Inflammatory macrophage treated with lipopolysaccharide for 4 hours (primary cell): ENCODE measurements around the gene PDE8A.
"Not testable (repeated sequence)": the region's sequence is repeated elsewhere in the genome, so short reads cannot be mapped to it uniquely, and the experiment has no call there.

Source experiments
- DNase-seq: peaks from one replicate; pipeline ENCODE4 v3.0.0-alpha.2; 2020

Gene PDE8A

DNA sequence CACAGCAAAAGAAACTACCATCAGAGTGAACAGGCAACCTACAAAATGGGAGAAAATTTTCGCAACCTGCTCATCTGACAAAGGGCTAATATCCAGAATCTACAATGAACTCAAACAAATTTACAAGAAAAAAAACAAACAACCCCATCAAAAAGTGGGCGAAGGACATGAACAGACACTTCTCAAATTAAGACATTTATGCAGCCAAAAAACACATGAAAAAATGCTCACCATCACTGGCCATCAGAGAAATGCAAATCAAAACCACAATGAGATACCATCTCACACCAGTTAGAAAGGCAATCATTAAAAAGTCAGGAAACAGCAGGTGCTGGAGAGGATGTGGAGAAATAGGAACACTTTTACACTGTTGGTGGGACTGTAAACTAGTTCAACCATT, 30.1 kb downstream of the PDE8A start:
- not testable (repeated sequence) for DNase-seq

- no peak for DNase-seq
Measured at GRCh38 chr15:85013785-85014184, 32.1 kb downstream of the PDE8A start.

DNA sequence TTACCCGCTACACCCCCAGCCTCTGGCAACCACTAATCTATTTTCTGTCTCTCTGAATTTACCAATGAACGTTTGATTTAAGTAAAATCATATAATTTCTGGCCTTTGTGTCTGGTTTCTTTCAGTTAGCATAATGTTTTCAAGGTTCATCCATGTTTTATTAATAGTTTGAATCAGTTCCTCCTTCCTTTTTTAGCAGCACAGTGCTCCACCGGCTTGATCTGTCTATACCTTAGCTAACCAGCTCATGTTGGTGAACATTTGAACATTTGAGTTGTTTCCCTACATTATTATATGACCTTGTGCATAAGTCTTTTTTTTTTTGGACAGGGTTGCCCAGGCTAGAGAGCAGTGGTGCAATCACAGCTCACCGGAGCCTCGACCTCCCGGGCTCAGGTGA, 33.3 kb downstream of the PDE8A start:
- no peak for DNase-seq

- no peak for DNase-seq
Measured at GRCh38 chr15:85016275-85016674, 34.6 kb downstream of the PDE8A start.

DNA sequence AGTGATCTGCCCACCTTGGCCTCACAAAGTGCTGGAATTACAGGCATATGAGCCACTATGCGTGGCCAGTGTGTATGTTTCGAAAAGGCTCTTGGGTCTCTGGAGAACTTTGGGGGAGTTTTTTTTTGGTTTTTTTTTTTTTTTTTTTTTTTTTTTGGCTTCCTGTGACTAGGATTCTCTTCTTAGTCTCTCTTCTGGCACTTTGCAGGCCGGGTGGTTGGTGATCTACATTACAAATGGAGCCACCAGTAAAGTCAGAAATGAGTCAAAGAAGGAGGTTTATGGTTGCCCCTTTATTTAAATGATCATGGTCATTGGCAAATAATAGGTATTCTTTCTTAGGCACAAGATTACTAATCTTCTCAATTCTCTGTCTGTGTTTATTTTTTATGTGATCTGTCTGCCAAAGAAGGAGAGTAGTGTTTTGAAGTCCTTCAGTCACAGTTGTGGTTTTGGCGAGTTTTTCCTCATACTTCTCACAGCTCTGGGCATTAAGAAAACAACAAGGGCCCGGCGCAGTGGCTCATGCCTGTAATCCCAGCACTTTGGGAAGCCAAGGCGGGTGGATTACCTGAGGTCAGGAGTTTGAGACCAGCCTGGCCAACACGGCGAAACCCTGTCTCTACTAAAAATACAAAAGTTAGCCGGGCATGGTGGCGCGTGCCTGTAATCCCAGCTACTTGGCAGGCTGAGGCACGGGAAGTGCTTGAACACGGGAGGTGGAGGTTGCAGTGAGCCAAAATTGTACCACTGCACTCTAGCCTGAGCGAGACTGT, 38.3 kb downstream of the PDE8A start:
- DNase-seq = no peak

- no peak for DNase-seq
Measured at GRCh38 chr15:85021409-85021808, 39.8 kb downstream of the PDE8A start.

DNA sequence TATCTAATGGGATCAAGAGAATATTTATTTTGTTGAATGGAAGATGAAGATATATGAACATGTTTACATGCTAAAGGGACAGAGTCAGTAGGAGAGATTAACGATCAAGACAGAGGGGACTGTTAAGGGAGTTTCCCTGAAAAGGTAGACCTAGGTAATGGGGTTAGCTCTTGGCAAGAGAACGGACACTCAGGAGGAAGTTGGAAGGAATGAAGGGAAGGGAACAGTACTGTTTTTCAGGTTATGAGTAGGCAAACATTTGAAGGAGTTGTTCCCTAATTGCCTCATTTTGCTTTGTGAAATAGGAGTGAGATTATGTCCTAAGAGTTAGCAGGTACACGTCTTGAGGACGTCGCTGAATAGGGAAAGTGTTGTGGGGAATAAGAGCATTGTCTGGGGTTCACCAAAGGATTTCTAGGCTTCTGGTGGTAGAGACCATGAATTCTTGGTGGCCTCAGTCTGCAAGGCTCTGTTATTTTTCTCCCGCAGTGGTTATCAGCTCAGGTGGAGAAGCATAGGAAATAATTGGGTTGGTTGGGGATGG, 41.3 kb downstream of the PDE8A start:
- no peak for DNase-seq

DNA sequence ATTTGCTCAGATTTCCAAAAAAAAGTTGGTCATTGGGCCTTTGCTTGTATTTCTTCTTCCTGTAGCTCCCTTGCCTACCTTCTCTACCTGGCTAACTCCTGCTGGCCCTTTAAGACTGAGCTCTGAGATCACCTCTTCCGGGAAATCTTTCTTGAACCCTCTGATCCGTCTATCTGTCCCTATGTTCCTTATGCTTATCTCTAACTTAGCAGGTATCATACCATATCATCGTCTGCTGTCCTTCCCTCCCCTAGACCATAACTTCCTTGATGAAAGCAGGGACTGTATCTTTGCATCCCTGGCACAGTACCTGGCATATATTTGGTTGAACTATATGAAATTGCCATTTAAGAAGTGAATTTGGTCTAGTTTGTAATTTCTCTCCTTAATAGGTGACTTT, 42.3 kb downstream of the PDE8A start:
- no peak for DNase-seq

GRCh38 chr15:85024509-85025336, 43.1 kb downstream of the PDE8A start:
- DNase-seq = peak; percentile 49

DNA sequence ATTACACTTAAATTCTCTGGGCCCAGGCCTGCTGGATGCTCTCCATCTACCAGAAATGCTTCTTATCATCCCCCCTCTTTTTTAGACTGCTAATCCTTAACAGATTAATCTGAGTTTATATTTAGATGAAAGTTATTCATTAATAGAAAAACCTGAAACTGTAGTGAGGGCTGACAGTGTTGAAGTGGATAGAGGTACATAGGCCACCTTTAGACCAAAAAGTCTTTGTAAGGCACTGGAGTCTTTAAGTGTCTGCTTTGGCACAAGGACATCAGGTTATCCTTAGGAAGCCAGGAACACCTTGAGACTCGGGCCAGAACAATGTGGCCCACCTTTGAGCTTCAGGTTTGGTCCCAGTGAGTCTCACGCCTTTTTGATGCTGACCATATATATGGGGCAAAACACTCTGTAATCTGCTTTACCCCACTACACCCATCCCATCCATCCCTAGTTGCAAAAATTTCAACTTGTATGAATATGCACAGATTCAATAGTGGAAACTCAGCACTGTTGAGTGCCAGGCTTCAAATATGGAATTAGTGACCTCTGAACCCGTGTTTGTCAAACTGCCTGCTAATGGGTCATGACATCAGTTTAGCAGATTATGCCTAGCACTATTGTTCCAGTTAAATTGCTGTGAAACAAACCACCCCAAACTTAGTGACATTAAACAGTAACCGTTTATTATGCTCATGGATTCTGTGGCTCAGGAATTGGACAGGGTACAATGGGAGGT, 44.0 kb downstream of the PDE8A start:
- DNase-seq = no peak

- peak; percentile 29 for DNase-seq
Measured at GRCh38 chr15:85026304-85027032, 44.8 kb downstream of the PDE8A start.

GRCh38 chr15:85027033-85027380, 45.4 kb downstream of the PDE8A start:
- DNase-seq = no peak

GRCh38 chr15:85027421-85027820, 45.8 kb downstream of the PDE8A start:
- peak; percentile 24 for DNase-seq

GRCh38 chr15:85028416-85028815, 46.8 kb downstream of the PDE8A start:
- DNase-seq = no peak

- no peak for DNase-seq
Measured at GRCh38 chr15:85029221-85029620, 47.6 kb downstream of the PDE8A start.

DNA sequence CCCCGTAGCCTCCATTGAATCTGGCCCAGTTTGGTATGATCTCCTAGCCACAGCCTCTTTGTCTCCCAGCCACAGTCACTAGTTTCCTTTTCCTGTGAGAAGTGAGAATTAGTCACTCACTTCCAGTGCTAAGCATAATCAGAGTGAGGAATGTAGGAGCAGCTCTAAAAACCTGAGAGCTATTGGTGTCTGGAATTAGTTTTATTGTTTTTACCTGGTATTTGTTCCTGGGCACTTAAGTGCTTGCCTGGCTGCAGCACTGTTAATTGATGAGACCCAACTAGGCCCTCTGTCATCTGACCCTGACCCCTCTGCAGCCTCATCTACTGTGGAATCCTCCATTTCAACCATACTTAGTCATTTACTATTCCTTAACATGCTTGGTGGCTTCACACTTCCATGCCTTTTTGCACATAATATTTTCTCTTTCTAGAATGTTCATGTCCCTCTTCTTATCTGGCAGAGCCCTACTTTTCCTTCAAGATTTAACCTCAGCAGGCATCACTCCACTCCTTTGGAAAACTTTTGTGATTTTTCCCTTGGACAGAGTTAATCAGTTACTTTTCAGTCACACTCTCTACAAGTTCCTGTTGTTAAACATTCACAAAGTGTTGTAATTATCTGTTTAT, 48.8 kb downstream of the PDE8A start:
- DNase-seq = peak; percentile 64

DNA sequence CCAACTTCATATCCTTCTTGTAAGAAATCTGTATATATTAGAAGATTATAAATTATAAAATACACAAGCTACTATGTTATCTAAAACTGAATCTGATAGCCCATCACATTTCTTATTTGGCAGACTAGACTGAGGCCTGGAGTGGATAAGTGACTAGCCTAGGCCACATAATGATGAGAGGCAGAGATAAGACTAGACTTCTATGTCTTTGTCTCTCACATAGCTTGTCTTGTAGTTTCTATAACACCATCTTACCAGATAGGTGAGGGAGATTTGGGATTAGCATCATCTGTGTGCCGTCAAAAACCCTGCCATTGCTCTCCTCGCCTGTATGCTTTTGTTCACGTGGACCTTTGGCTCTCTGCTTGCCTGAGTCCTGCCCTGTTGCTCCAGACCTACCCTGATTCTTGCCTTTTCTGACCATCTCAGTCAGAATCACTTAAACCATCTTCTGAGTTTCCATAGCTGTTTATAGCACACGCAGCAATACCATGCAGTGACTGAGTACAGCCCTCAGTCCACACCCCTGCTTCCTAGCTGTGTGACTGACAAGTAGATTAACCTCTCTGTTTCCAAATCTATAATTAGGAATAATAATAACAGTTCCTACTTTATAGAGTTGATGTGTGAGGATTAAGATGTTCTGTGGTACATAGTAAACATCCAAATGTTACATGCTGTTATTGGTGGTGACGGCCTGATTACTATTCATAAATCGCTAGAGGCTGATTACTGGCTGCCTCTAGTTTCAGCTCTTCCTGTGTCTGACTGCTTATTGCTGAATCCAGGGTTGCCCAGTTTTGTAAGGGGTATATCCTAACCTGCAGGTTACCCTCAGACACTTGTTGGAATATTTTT, 49.7 kb downstream of the PDE8A start:
- DNase-seq = no peak

DNA sequence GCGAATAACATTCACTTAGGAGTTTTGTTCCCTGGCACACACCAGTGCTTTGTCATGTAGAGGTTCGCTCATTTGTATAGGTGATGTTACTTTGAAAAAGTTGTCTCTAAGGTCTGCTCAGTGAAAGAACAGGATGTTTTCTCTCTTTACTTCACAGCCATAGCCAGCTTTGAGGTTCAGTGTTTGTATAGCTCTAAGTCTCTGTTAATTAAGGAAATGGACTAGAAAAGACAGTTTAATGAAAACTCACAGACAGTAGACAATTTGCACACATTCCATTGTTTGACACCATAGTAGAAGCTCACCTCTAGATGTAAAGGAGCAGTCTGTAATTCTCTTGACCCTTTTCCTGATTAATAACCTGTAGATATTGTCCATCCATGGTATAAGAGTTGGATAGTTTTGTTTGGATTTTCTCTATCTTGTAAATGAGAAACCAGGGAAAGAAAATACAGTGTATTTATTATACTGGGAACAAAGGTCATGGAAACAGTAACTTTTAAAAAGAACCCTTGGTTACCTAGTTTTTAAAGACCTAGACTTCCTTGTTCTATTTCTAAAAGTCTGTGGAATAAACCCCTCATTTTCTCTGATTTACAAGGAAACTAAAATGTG, 50.4 kb downstream of the PDE8A start:
- DNase-seq = no peak

GRCh38 chr15:85033148-85033547, 51.5 kb downstream of the PDE8A start:
- DNase-seq = no peak

DNA sequence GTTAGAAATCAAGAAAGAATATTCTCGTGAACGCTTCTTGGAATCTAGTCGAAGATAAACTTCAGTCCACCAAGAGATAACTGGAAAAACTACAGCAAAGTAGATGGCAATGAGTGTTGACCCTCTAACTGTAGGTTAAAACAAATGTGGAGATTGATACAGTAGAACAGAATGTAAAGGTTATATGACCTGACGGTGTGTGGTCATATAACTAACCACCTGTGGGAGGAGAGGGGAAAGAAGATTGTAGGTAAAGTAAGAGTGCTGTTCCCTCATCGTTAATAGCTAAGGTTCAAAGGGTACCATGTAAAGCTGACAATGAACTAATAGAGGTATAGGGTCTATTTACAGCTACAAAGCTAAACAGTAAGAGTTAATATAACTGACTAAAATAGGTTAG, 52.6 kb downstream of the PDE8A start:
- DNase-seq = no peak

GRCh38 chr15:85035980-85036379, 54.3 kb downstream of the PDE8A start:
- DNase-seq = no peak
